Stimulated activated CD4-positive, alpha-beta T cell treated with anti-CD3 and anti-CD28 coated beads, Interleukin-12 subunit alpha, Interleukin-12 subunit beta, amount 100 ng/mL, for 24 hours (primary cell): Measurements from ENCODE around the gene P2RX2.

ENCODE experiments used
- DNase-seq, 2 experiments: peaks; one replicate each; pipeline ENCODE4 v3.0.0-alpha.2; 2020; ENCODE audit warnings: low read depth in 2 of 2

Gene P2RX2

GRCh38 chr12:132662901-132663755, 44.6 kb downstream of the P2RX2 start:
- no peak for DNase-seq

- DNase-seq, result no peak
Observed at GRCh38 chr12:132664206-132665148, 45.9 kb downstream of the P2RX2 start.

GRCh38 chr12:132665149-132665491, 46.5 kb downstream of the P2RX2 start:
- no peak for DNase-seq

GRCh38 chr12:132665794-132666193, 47.2 kb downstream of the P2RX2 start:
- no peak for DNase-seq

GRCh38 chr12:132668191-132669088, 49.9 kb downstream of the P2RX2 start:
- DNase-seq, result no peak

- no peak for DNase-seq
Observed at GRCh38 chr12:132669166-132669879, 50.7 kb downstream of the P2RX2 start.
